HepG2 (cell line): ENCODE data around the gene SMIM1. TPM values are rescaled to one million over a fixed set of nuclear protein-coding genes. Genes with fewer than 3 reads are reported as not detected.

ENCODE experiments used
- AHDC1 ChIP-seq: sonication (generic); formaldehyde crosslinking; IDR thresholded peaks from 2 replicates; pipeline ENCODE4 v1.5.1; 2020; ENCODE audit warnings: mild to moderate bottlenecking, missing genetic modification reagents, borderline replicate concordance
- FOXO1 ChIP-seq: sonication (generic); formaldehyde crosslinking; IDR thresholded peaks from 2 replicates; pipeline ENCODE4 v1.4.0; 2020; ENCODE audit warnings: missing genetic modification reagents
- GATAD2A ChIP-seq: IDR thresholded peaks from 2 replicates; pipeline ENCODE4 v1.6.1; 2016
- HMG20A ChIP-seq: IDR thresholded peaks from 2 replicates; pipeline ENCODE4 v1.6.1; 2016; ENCODE audit warnings: borderline replicate concordance
- MXD4 ChIP-seq: IDR thresholded peaks from 2 replicates; pipeline ENCODE4 v1.6.1; 2016; ENCODE audit warnings: mild to moderate bottlenecking, missing biosample characterization, missing genetic modification reagents
- RFXANK ChIP-seq: IDR thresholded peaks from 2 replicates; pipeline ENCODE4 v1.6.1; 2016
- STAT5B ChIP-seq: sonication (generic); formaldehyde crosslinking; IDR thresholded peaks from 2 replicates; pipeline ENCODE4 v1.4.0; 2020; ENCODE audit warnings: missing genetic modification reagents
- TCF7 ChIP-seq: sonication (generic); IDR thresholded peaks from 2 replicates; pipeline ENCODE4 v1.6.1; 2016; ENCODE audit warnings: antibody characterized with exemption, low read depth
- ZMAT3 ChIP-seq: sonication (generic); formaldehyde crosslinking; conservative IDR thresholded peaks from 2 replicates; pipeline ENCODE4 v1.7.0; 2021; ENCODE audit warnings: missing genetic modification reagents
- ZNF557 ChIP-seq: sonication (generic); formaldehyde crosslinking; IDR thresholded peaks from 2 replicates; pipeline ENCODE4 v1.4.0; 2020; ENCODE audit warnings: missing genetic modification reagents
- ZNF619 ChIP-seq: sonication (generic); formaldehyde crosslinking; IDR thresholded peaks from 2 replicates; pipeline ENCODE4 v1.4.0; 2020; ENCODE audit warnings: mild to moderate bottlenecking, missing genetic modification reagents
- ZNF816 ChIP-seq: sonication (generic); formaldehyde crosslinking; IDR thresholded peaks from 2 replicates; pipeline ENCODE4 v1.8.0; 2022; ENCODE audit warnings: missing genetic modification reagents, mild to moderate bottlenecking, borderline replicate concordance
- ZSCAN21 ChIP-seq: sonication (generic); formaldehyde crosslinking; IDR thresholded peaks from 2 replicates; pipeline ENCODE4 v1.8.0; 2022; ENCODE audit warnings: mild to moderate bottlenecking, missing genetic modification reagents, moderate library complexity, borderline replicate concordance
- polyA plus RNA-seq, 8 experiments: library from polyadenylated mRNA; depleted of rRNA in 3 of 8; stranded (reverse) in 7 of 8; unstranded in 1 of 8; fragments of >200 nt; fragmentation: Illumina TruSeq in 4 of 8; extraction: Trizol in 4 of 8; gene quantifications; 2 replicates each; pipeline versions ENCODE4 v1.2.1 to v1.2.3, GENCODE V29; 2011 to 2016; ENCODE audit warnings: low read depth in 4 of 8, missing spikeins in 1 of 8, mixed read lengths in 1 of 8; ENCODE audit not compliant: insufficient read depth in 1 of 8
- total RNA-seq, 5 experiments: library from RNA; depleted of rRNA; stranded (reverse); fragments of >200 nt; fragmentation: Illumina TruSeq; extraction: Trizol; gene quantifications; 2 replicates each; pipeline ENCODE4 v1.2.3, GENCODE V29; 2016; ENCODE audit warnings: low read depth in 1 of 5
- TF ChIP-seq, protein P1 (sequence below): sonication (generic); formaldehyde crosslinking; conservative IDR thresholded peaks from 2 replicates; pipeline ENCODE4 v1.8.0; 2022; ENCODE audit warnings: missing genetic modification reagents
- TF ChIP-seq, protein P2 (sequence below): sonication (generic); formaldehyde crosslinking; IDR thresholded peaks from 2 replicates; pipeline ENCODE4 v1.4.0; 2020; ENCODE audit warnings: missing genetic modification reagents, borderline replicate concordance
- TF ChIP-seq, protein P3 (sequence below): sonication (generic); formaldehyde crosslinking; IDR thresholded peaks from 2 replicates; pipeline ENCODE4 v1.5.1; 2020; ENCODE audit warnings: missing genetic modification reagents, mild to moderate bottlenecking, borderline replicate concordance

The SMIM1 gene
- total and polyA plus RNA-seq, 2 of the 13 experiments (the other 11 are each of a cell fraction or from before 2014, with no cell fraction given): 12.4 to 56.3 TPM

GRCh38 chr1:3733883-3734589 lies 38.5 kb upstream of the SMIM1 start (continued):
- TF ChIP-seq, protein P1, sequence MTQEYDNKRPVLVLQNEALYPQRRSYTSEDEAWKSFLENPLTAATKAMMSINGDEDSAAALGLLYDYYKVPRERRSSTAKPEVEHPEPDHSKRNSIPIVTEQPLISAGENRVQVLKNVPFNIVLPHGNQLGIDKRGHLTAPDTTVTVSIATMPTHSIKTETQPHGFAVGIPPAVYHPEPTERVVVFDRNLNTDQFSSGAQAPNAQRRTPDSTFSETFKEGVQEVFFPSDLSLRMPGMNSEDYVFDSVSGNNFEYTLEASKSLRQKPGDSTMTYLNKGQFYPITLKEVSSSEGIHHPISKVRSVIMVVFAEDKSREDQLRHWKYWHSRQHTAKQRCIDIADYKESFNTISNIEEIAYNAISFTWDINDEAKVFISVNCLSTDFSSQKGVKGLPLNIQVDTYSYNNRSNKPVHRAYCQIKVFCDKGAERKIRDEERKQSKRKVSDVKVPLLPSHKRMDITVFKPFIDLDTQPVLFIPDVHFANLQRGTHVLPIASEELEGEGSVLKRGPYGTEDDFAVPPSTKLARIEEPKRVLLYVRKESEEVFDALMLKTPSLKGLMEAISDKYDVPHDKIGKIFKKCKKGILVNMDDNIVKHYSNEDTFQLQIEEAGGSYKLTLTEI (CRISPR knock-in tag): no peak
- TF ChIP-seq TCF7 (no peak), ZNF557 (no peak), STAT5B (CRISPR knock-in tag) (no peak), ZNF619 (CRISPR knock-in tag) (no peak), ZSCAN21 (CRISPR knock-in tag) (no peak), HMG20A (CRISPR knock-in tag) (no peak), FOXO1 (CRISPR knock-in tag) (no peak), MXD4 (CRISPR knock-in tag) (no peak), RFXANK (CRISPR knock-in tag) (no peak), GATAD2A (no peak), ZNF816 (CRISPR knock-in tag) (no peak), ZMAT3 (no peak), AHDC1 (CRISPR knock-in tag) (no peak)
- TF ChIP-seq, protein P2, sequence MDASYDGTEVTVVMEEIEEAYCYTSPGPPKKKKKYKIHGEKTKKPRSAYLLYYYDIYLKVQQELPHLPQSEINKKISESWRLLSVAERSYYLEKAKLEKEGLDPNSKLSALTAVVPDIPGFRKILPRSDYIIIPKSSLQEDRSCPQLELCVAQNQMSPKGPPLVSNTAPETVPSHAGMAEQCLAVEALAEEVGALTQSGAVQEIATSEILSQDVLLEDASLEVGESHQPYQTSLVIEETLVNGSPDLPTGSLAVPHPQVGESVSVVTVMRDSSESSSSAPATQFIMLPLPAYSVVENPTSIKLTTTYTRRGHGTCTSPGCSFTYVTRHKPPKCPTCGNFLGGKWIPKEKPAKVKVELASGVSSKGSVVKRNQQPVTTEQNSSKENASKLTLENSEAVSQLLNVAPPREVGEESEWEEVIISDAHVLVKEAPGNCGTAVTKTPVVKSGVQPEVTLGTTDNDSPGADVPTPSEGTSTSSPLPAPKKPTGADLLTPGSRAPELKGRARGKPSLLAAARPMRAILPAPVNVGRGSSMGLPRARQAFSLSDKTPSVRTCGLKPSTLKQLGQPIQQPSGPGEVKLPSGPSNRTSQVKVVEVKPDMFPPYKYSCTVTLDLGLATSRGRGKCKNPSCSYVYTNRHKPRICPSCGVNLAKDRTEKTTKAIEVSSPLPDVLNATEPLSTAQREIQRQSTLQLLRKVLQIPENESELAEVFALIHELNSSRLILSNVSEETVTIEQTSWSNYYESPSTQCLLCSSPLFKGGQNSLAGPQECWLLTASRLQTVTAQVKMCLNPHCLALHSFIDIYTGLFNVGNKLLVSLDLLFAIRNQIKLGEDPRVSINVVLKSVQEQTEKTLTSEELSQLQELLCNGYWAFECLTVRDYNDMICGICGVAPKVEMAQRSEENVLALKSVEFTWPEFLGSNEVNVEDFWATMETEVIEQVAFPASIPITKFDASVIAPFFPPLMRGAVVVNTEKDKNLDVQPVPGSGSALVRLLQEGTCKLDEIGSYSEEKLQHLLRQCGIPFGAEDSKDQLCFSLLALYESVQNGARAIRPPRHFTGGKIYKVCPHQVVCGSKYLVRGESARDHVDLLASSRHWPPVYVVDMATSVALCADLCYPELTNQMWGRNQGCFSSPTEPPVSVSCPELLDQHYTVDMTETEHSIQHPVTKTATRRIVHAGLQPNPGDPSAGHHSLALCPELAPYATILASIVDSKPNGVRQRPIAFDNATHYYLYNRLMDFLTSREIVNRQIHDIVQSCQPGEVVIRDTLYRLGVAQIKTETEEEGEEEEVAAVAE (CRISPR knock-in tag): no peak
- TF ChIP-seq, protein P3, sequence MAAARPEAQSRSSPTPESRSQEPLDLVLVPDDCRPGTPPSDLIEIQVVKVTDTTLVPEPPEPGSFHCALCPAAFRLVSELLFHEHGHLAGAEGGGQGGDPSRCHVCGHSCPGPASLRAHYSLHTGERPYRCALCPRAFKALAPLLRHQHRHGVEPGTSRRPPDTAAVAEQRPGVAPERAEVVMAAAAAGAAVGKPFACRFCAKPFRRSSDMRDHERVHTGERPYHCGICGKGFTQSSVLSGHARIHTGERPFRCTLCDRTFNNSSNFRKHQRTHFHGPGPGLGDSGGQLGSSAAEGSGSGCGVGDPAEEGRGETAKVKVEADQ (CRISPR knock-in tag): no peak
